Right lung (tissue), 5 donors: ENCODE measurements around the gene CFAP119. TPM values are rescaled to one million over a fixed set of nuclear protein-coding genes. Genes with fewer than 3 reads are reported as not detected.

Source experiments
- DNase-seq, 2 donors: peaks; one replicate each; pipeline ENCODE4 v3.0.0-alpha.2; 2013
- polyA plus RNA-seq, 5 donors: library from polyadenylated mRNA; unstranded; fragments of 120-200 nt; gene quantifications; one replicate each; pipeline versions ENCODE4 v1.2.1 to v1.2.3, GENCODE V29; 2013; ENCODE audit warnings: inconsistent platforms in 1 of 5, low replicate concordance in 1 of 5; ENCODE audit not compliant: insufficient read length in 5 of 5, insufficient read depth in 1 of 5

Gene CFAP119
- polyA plus RNA-seq, 5 donors = 4.0 to 8.1 (median 6.1) TPM

DNA sequence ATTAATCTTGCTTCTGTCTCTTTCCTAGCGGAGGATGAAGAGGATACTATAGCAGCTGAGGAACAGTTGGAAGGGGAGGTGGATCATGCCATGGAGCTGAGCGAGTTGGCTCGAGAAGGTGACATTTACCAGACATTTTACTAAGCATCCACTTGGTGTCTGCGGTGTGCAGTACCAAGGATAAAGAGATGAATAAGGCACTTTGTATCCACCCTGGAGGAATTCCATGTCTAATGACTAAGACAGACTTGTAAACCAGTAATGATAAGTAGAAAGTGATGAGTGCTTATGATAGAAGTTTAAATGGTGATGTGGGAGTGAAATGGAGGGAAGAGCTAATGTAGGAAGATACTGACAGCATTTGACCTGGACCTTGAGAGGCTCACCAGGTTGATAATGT lies 50.9 kb downstream of the CFAP119 start:
- no peak for DNase-seq

Other genes with a start within 250 kb of the CFAP119 start
- gene ZNF768, start 235.5 kb downstream of the CFAP119 start, polyA plus RNA-seq = 10 to 100 TPM; 28.3 to 49.8 (median 35.7) TPM
- gene ZNF747, start 227.2 kb downstream of the CFAP119 start, polyA plus RNA-seq = 10 to 100 TPM in 1 of 5 donors, 1 to 10 TPM in 4; 7.3 to 10.1 (median 8.8) TPM
- gene ZNF764, start 203.7 kb downstream of the CFAP119 start, polyA plus RNA-seq = 10 to 100 TPM in 4 of 5 donors, 1 to 10 TPM in 1; 9.8 to 15.3 (median 13.0) TPM
- gene ZNF688, start 190.3 kb downstream of the CFAP119 start, polyA plus RNA-seq = 10 to 100 TPM; 10.5 to 18.3 (median 11.2) TPM
- gene ZNF785, start 176.4 kb downstream of the CFAP119 start, polyA plus RNA-seq = 10 to 100 TPM; 22.3 to 29.1 (median 25.2) TPM
- 1 to 10 TPM; 8.3 to 9.9 (median 9.5) TPM for gene ZNF689, start 151.7 kb downstream of the CFAP119 start, polyA plus RNA-seq
- 10 to 100 TPM; 38.7 to 48.3 (median 43.6) TPM for gene PRR14, start 111.1 kb downstream of the CFAP119 start, polyA plus RNA-seq
- 10 to 100 TPM; 45.0 to 78.2 (median 65.3) TPM for gene FBRS, start 103.6 kb downstream of the CFAP119 start, polyA plus RNA-seq
- 10 to 100 TPM; 30.1 to 41.0 (median 34.8) TPM for gene SRCAP, start 62.9 kb downstream of the CFAP119 start, polyA plus RNA-seq
- 10 to 100 TPM; 20.8 to 34.9 (median 30.3) TPM for gene PHKG2, start 13.6 kb downstream of the CFAP119 start, polyA plus RNA-seq
- 100 to 1,000 TPM in 2 of 5 donors, 10 to 100 TPM in 3; 89.0 to 108 (median 94.4) TPM for gene RNF40, start 260 bp upstream of the CFAP119 start, polyA plus RNA-seq
- gene ZNF629, start 25.1 kb upstream of the CFAP119 start, polyA plus RNA-seq = 10 to 100 TPM; 16.8 to 20.9 (median 18.1) TPM
- 10 to 100 TPM; 37.5 to 61.4 (median 43.5) TPM for gene BCL7C, start 132.0 kb upstream of the CFAP119 start, polyA plus RNA-seq
- 10 to 100 TPM in 3 of 5 donors, 1 to 10 TPM in 2; 7.8 to 12.5 (median 10.2) TPM for gene CTF1, start 134.6 kb upstream of the CFAP119 start, polyA plus RNA-seq
- gene FBXL19, start 161.5 kb upstream of the CFAP119 start, polyA plus RNA-seq = 10 to 100 TPM; 13.9 to 29.4 (median 18.1) TPM
- 10 to 100 TPM; 16.0 to 21.9 (median 19.8) TPM for gene ORAI3, start 187.0 kb upstream of the CFAP119 start, polyA plus RNA-seq
- gene SETD1A, start 195.7 kb upstream of the CFAP119 start, polyA plus RNA-seq = 10 to 100 TPM; 11.5 to 19.7 (median 13.0) TPM
- 1 to 10 TPM; 3.3 to 6.4 (median 4.5) TPM for gene HSD3B7, start 223.1 kb upstream of the CFAP119 start, polyA plus RNA-seq
- under 1 TPM; 0.37 to 0.70 (median 0.43) TPM for gene STX1B, start 248.6 kb upstream of the CFAP119 start, polyA plus RNA-seq